Neural cell (in vitro differentiated cells): ENCODE results near the gene RARS2. TPM values are rescaled to one million over a fixed set of nuclear protein-coding genes. Genes with fewer than 3 reads are reported as not detected.

ENCODE experiments used
- H2AFZ ChIP-seq: fragments of 200-600, 300-800 bp; sonication (generic), shearing (Covaris generic); 2 replicates; pipeline ENCODE4 v1.6.0; 2014; ENCODE audit warnings: low read depth, mild to moderate bottlenecking, antibody characterized with exemption, low read length, moderate library complexity
- H3F3A ChIP-seq: fragments of 200-600 bp; shearing (Covaris generic); 2 replicates; pipeline ENCODE4 v1.6.1; 2016; ENCODE audit warnings: mild to moderate bottlenecking, moderate library complexity, mixed read lengths, antibody characterized with exemption, low read length; ENCODE audit not compliant: insufficient read depth, poor library complexity, severe bottlenecking
- H3K27ac ChIP-seq: fragments of 200-600, 300-800 bp; sonication (generic), shearing (Covaris generic); 2 replicates; pipeline ENCODE4 v1.5.1; 2014; ENCODE audit warnings: mild to moderate bottlenecking, low read length, moderate library complexity
- H3K27me3 ChIP-seq: fragments of 300-800, 200-600 bp; sonication (generic), shearing (Covaris generic); 2 replicates; pipeline ENCODE4 v1.6.0; 2014; ENCODE audit warnings: mild to moderate bottlenecking, low read depth, low read length, moderate library complexity; ENCODE audit not compliant: insufficient read depth
- H3K36me3 ChIP-seq: fragments of 300-800, 200-600 bp; sonication (generic), shearing (Covaris generic); 2 replicates; pipeline ENCODE4 v1.5.1; 2014; ENCODE audit warnings: mild to moderate bottlenecking, antibody characterized with exemption, low read length, moderate library complexity; ENCODE audit not compliant: insufficient read depth
- H3K4me2 ChIP-seq: fragments of 300-800, 200-600 bp; sonication (generic), shearing (Covaris generic); 2 replicates; pipeline ENCODE4 v1.6.0; 2014; ENCODE audit warnings: mild to moderate bottlenecking, low read length
- H3K4me3 ChIP-seq: fragments of 300-800, 200-600 bp; sonication (generic), shearing (Covaris generic); 2 replicates; pipeline ENCODE4 v1.5.1; 2014; ENCODE audit warnings: mild to moderate bottlenecking, low read length, moderate library complexity
- H3K79me2 ChIP-seq: fragments of 200-600 bp; shearing (Covaris generic); replicated peaks from 2 replicates; pipeline ENCODE4 v1.6.0; 2014; ENCODE audit warnings: mild to moderate bottlenecking, low read length, moderate library complexity; ENCODE audit not compliant: insufficient read depth
- H3K9ac ChIP-seq: fragments of 300-800, 200-600 bp; sonication (generic), shearing (Covaris generic); 2 replicates; pipeline ENCODE4 v1.6.1; 2016; ENCODE audit warnings: mild to moderate bottlenecking, low read length, mixed read lengths
- H3K9me2 ChIP-seq: fragments of 200-600 bp; shearing (Covaris generic); 2 replicates; pipeline ENCODE4 v1.6.1; 2016; ENCODE audit warnings: mild to moderate bottlenecking, low read length, mixed read lengths; ENCODE audit not compliant: insufficient read depth
- H3K9me3 ChIP-seq: fragments of 200-600, 300-800 bp; sonication (generic), shearing (Covaris generic); 2 replicates; pipeline ENCODE4 v1.6.1; 2016; ENCODE audit warnings: mild to moderate bottlenecking, mixed run types, low read length, moderate library complexity, mixed read lengths
- H4K20me1 ChIP-seq: fragments of 200-600 bp; shearing (Covaris generic); 2 replicates; pipeline ENCODE4 v1.6.1; 2016; ENCODE audit warnings: mild to moderate bottlenecking, mixed run types; ENCODE audit not compliant: insufficient read depth
- EP300 ChIP-seq: fragments of 450-650 bp; conservative IDR thresholded peaks from 2 replicates; pipeline ENCODE4 v1.6.1; 2014; ENCODE audit warnings: antibody characterized with exemption, mild to moderate bottlenecking, moderate library complexity; ENCODE audit not compliant: poor library complexity, severe bottlenecking
- EZH2 ChIP-seq: fragments of 200-600, 300-800 bp; shearing (Covaris generic), sonication (generic); IDR thresholded peaks from 2 replicates; pipeline ENCODE4 v1.6.1; 2014; ENCODE audit warnings: antibody characterized with exemption, low read length, borderline replicate concordance, mild to moderate bottlenecking; ENCODE audit not compliant: insufficient read depth, poor library complexity, severe bottlenecking
- MXI1 ChIP-seq: fragments of 450-650 bp; conservative IDR thresholded peaks from 2 replicates; pipeline ENCODE4 v1.6.1; 2014; ENCODE audit warnings: antibody characterized with exemption, mild to moderate bottlenecking; ENCODE audit not compliant: poor library complexity, severe bottlenecking
- POLR2AphosphoS5 ChIP-seq: IDR thresholded peaks from 2 replicates; pipeline ENCODE4 v1.6.1; 2012
- RAD21 ChIP-seq: fragments of 450-650 bp; conservative IDR thresholded peaks from 2 replicates; pipeline ENCODE4 v1.6.1; 2014; ENCODE audit warnings: antibody characterized with exemption, mild to moderate bottlenecking, moderate library complexity
- SMC3 ChIP-seq: fragments of 450-650 bp; conservative IDR thresholded peaks from 2 replicates; pipeline ENCODE4 v1.6.1; 2014; ENCODE audit warnings: antibody characterized with exemption, mild to moderate bottlenecking, moderate library complexity; ENCODE audit not compliant: poor library complexity
- TAF1 ChIP-seq: IDR thresholded peaks from 2 replicates; pipeline ENCODE4 v1.6.1; 2012; ENCODE audit warnings: low read depth
- polyA minus RNA-seq: library from RNA; depleted of rRNA, polyadenylated mRNA; stranded (reverse); fragments of >200 nt; gene quantifications from 2 replicates; pipeline ENCODE4 v1.2.3, GENCODE V29; 2014
- polyA plus RNA-seq: library from polyadenylated mRNA; depleted of rRNA; stranded (reverse); fragments of >200 nt; gene quantifications from 2 replicates; pipeline ENCODE4 v1.2.3, GENCODE V29; 2014
- TF ChIP-seq, protein P1 (sequence below): IDR thresholded peaks from 2 replicates; pipeline ENCODE4 v1.6.1; 2012; ENCODE audit warnings: borderline replicate concordance
- TF ChIP-seq, protein P2 (sequence below): fragments of 450-650 bp; IDR thresholded peaks from 2 replicates; pipeline ENCODE4 v1.5.1; 2014; ENCODE audit warnings: antibody characterized with exemption, mild to moderate bottlenecking, moderate library complexity; ENCODE audit not compliant: poor library complexity, severe bottlenecking

The RARS2 gene, protein sequence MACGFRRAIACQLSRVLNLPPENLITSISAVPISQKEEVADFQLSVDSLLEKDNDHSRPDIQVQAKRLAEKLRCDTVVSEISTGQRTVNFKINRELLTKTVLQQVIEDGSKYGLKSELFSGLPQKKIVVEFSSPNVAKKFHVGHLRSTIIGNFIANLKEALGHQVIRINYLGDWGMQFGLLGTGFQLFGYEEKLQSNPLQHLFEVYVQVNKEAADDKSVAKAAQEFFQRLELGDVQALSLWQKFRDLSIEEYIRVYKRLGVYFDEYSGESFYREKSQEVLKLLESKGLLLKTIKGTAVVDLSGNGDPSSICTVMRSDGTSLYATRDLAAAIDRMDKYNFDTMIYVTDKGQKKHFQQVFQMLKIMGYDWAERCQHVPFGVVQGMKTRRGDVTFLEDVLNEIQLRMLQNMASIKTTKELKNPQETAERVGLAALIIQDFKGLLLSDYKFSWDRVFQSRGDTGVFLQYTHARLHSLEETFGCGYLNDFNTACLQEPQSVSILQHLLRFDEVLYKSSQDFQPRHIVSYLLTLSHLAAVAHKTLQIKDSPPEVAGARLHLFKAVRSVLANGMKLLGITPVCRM
- polyA plus RNA-seq (48.8 and 50.4 TPM in 2 replicates), polyA minus RNA-seq (39.2 and 46.0 TPM in 2 replicates)

DNA sequence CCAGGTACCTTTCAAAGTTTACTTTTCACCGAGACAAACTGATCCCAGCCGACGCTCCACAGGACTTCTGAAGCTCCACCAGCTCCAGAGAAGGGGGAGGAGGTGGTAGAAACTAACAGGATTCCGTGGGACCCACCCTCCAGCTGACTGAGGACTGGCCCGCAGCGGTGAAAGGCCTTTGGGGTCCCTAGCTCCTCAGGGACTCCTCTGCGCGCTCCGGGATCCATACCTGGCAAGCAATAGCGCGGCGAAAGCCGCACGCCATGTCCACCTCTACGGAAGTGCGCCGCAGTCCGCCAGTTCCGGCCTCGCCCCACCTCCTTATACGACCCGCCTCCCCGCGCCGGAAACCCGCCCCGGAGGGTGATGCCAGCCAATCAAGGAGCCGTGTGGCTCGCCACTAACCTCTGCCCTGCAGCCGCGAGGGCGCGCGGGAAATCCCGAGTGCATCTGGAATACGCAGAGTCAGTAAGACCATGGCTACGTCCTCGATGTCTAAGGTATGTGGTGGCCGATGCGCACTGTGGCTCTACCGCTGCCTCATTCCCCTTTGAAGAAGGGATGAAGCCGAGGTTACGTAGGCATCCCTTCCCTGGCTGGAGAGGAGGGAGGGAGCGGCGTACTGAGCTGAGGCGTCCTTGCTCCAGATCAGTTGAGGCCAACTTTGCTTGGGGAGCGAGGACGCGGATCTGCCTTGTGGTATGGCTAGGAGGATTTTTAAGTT lies at the start of gene RARS2, which contains the start of gene ORC3:
Gene RARS2, minus strand, starts transcription at position 295 of the 724 bp plus-strand sequence. Its CDS starts 30 bp downstream, at position 265.
Gene ORC3, plus strand, starts transcription at position 443 of the 724 bp plus-strand sequence. Its CDS starts 34 bp downstream, at position 477.
- H3K4me2 ChIP-seq: peak within 1 kb of the TSS; percentile 90
- H2AFZ ChIP-seq: peak within 1 kb of the TSS; percentile 86
- no peaks in the 10 kb centered on the region for H3K36me3 ChIP-seq
- H3K9me2 ChIP-seq: no peaks in the 10 kb centered on the region
- H3K79me2 ChIP-seq: peaks cover 65% of the 10 kb centered on the region
- peak within 1 kb of the TSS; percentile 54 for H3K27ac ChIP-seq
- peak; percentile 97 for TF ChIP-seq MXI1
- TF ChIP-seq, protein P1, sequence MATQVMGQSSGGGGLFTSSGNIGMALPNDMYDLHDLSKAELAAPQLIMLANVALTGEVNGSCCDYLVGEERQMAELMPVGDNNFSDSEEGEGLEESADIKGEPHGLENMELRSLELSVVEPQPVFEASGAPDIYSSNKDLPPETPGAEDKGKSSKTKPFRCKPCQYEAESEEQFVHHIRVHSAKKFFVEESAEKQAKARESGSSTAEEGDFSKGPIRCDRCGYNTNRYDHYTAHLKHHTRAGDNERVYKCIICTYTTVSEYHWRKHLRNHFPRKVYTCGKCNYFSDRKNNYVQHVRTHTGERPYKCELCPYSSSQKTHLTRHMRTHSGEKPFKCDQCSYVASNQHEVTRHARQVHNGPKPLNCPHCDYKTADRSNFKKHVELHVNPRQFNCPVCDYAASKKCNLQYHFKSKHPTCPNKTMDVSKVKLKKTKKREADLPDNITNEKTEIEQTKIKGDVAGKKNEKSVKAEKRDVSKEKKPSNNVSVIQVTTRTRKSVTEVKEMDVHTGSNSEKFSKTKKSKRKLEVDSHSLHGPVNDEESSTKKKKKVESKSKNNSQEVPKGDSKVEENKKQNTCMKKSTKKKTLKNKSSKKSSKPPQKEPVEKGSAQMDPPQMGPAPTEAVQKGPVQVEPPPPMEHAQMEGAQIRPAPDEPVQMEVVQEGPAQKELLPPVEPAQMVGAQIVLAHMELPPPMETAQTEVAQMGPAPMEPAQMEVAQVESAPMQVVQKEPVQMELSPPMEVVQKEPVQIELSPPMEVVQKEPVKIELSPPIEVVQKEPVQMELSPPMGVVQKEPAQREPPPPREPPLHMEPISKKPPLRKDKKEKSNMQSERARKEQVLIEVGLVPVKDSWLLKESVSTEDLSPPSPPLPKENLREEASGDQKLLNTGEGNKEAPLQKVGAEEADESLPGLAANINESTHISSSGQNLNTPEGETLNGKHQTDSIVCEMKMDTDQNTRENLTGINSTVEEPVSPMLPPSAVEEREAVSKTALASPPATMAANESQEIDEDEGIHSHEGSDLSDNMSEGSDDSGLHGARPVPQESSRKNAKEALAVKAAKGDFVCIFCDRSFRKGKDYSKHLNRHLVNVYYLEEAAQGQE: no peak
- TF ChIP-seq TAF1: peak; percentile 17
- TF ChIP-seq EZH2: no peak
- TF ChIP-seq EP300: peak; percentile 11
- TF ChIP-seq POLR2AphosphoS5: peak; percentile 83
- TF ChIP-seq SMC3: peak; percentile 61
- TF ChIP-seq, protein P2, sequence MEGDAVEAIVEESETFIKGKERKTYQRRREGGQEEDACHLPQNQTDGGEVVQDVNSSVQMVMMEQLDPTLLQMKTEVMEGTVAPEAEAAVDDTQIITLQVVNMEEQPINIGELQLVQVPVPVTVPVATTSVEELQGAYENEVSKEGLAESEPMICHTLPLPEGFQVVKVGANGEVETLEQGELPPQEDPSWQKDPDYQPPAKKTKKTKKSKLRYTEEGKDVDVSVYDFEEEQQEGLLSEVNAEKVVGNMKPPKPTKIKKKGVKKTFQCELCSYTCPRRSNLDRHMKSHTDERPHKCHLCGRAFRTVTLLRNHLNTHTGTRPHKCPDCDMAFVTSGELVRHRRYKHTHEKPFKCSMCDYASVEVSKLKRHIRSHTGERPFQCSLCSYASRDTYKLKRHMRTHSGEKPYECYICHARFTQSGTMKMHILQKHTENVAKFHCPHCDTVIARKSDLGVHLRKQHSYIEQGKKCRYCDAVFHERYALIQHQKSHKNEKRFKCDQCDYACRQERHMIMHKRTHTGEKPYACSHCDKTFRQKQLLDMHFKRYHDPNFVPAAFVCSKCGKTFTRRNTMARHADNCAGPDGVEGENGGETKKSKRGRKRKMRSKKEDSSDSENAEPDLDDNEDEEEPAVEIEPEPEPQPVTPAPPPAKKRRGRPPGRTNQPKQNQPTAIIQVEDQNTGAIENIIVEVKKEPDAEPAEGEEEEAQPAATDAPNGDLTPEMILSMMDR: peak; percentile 14
- TF ChIP-seq RAD21: peak; percentile 58
- H3K27me3 ChIP-seq: no peaks in the 10 kb centered on the region
- no peaks in the 10 kb centered on the region for H3F3A ChIP-seq
- peak within 1 kb of the TSS; percentile 72 for H3K9ac ChIP-seq
- H3K4me3 ChIP-seq: peak within 1 kb of the TSS; percentile 96
- no peaks in the 10 kb centered on the region for H3K9me3 ChIP-seq
- H4K20me1 ChIP-seq: no peaks in the 10 kb centered on the region

DNA sequence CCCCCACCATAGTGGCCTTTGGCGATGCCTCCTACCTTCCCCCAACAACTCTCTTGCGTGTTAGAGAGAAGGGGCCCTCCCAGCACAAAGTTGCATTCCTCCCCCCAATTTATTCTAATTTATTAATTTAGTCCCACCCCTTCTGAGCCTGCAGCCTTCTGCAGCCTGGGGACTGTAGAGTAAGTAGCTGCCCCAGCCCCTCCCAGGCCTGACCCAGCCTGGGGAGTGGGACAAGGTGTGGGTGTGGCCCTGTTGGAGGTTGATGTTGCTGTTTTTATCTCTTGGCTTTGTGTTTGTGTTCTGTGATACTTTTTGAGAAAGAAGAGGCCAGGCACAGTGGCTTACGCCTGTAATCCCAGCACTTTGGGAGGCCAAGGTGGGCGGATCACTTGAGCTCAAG lies 49.6 kb upstream of the RARS2 start:
- Histone ChIP-seq H4K20me1 (no peaks in the 10 kb centered on the region), H3K4me2 (no peak overlapping the region), H3K9me3 (no peaks in the 10 kb centered on the region), H3K79me2 (no peaks in the 10 kb centered on the region), H3K9me2 (no peaks in the 10 kb centered on the region), H3F3A (no peaks in the 10 kb centered on the region), H2AFZ (no peak overlapping the region), H3K36me3 (peaks cover 9% of the 10 kb centered on the region), H3K9ac (no peak overlapping the region), H3K4me3 (no peak overlapping the region), H3K27ac (no peak overlapping the region), H3K27me3 (no peaks in the 10 kb centered on the region)
- no peak for TF ChIP-seq MXI1
- no peak for TF ChIP-seq EP300
- TF ChIP-seq, protein P1: no peak
- no peak for TF ChIP-seq EZH2
- TF ChIP-seq POLR2AphosphoS5: no peak
- TF ChIP-seq TAF1: no peak
- TF ChIP-seq, protein P2: no peak
- TF ChIP-seq SMC3: no peak
- TF ChIP-seq RAD21: no peak
